GM12878 (cell line): ENCODE measurements around the gene CMTM1. TPM values are rescaled to one million over a fixed set of nuclear protein-coding genes. Genes with fewer than 3 reads are reported as not detected.

Source experiments
- ATAC-seq: fragments of 200-7000 bp; cut with Tn5 transposase; 3 replicates; pipeline ENCODE4 v1.9.1; 2020; ENCODE audit warnings: mild to moderate bottlenecking, moderate library complexity
- BruUV-seq: library from RNA; stranded (reverse); fragments of 400-500 nt; replicated peaks from 2 replicates; lab custom pipeline; 2021; lab: Mats Ljungman, UMichigan
- CTCF ChIA-PET: fragments of 300-600 bp; sonication (Branson Sonifier 250); formaldehyde crosslinking; extraction: SDS; loops from one replicate; lab custom pipeline; 2021; ENCODE audit warnings: inconsistent platforms; lab: Yijun Ruan, JAX
- POLR2A ChIA-PET: fragments of 350-600 bp; formaldehyde crosslinking; extraction: SDS; loops from one replicate; lab custom pipeline; 2021; ENCODE audit warnings: inconsistent platforms; lab: Charles Lee
- RAD21 ChIA-PET: fragments of 300-600 bp; sonication (Branson Sonifier 250); formaldehyde crosslinking; loops from one replicate; lab custom pipeline; 2023; ENCODE audit warnings: antibody characterized with exemption; ENCODE audit not compliant: unreplicated experiment; lab: Charles Lee
- SMC1A ChIA-PET: fragments of 300-600 bp; sonication (Branson Sonifier 250); formaldehyde crosslinking; loops from one replicate; lab custom pipeline; 2023; ENCODE audit not compliant: unreplicated experiment, uncharacterized antibody; lab: Charles Lee
- DNase-seq: peaks from one replicate; pipeline ENCODE4 v3.0.0-alpha.2; 2011; ENCODE audit warnings: low read depth, low spot score
- FAIRE-seq: peaks from 3 replicates; lab custom pipeline; 2011; peaks lifted over from hg19 to GRCh38; lab: Jason Lieb, UNC
- H2AFZ ChIP-seq: 2 replicates; pipeline ENCODE4 v1.6.0; 2011; ENCODE audit warnings: low read depth, low read length, control low read depth; ENCODE audit not compliant: control insufficient read depth
- H3K27ac ChIP-seq: 2 replicates; pipeline ENCODE4 v1.5.1; 2011; ENCODE audit warnings: control low read depth; ENCODE audit not compliant: control insufficient read depth, insufficient read depth
- H3K27me3 ChIP-seq, 2 experiments: replicated peaks in 1 of 2; 2 replicates each; pipeline versions ENCODE4 v1.6.0 to v1.6.1; 2011; ENCODE audit warnings: low read length in 1 of 2; ENCODE audit not compliant: control insufficient read depth in 2 of 2, insufficient read depth in 2 of 2
- H3K36me3 ChIP-seq, 2 experiments: 2 replicates each; pipeline ENCODE4 v1.5.1; 2011; ENCODE audit warnings: low read length in 1 of 2; ENCODE audit not compliant: control insufficient read depth in 2 of 2, insufficient read depth in 2 of 2
- H3K4me1 ChIP-seq: 2 replicates; pipeline ENCODE4 v1.6.1; 2011; ENCODE audit warnings: mild to moderate bottlenecking, low read length, moderate library complexity, mixed read lengths; ENCODE audit not compliant: control insufficient read depth, insufficient read depth
- H3K4me2 ChIP-seq: 2 replicates; pipeline ENCODE4 v1.6.0; 2011; ENCODE audit warnings: control low read depth; ENCODE audit not compliant: control insufficient read depth, insufficient read depth
- H3K4me3 ChIP-seq: fragments of 200-600 bp; sonication (generic); 2 replicates; pipeline ENCODE4 v1.5.1; 2016
- H3K79me2 ChIP-seq: 2 replicates; pipeline ENCODE4 v1.6.0; 2011; ENCODE audit warnings: low read length; ENCODE audit not compliant: control insufficient read depth, insufficient read depth
- H3K9ac ChIP-seq: 2 replicates; pipeline ENCODE4 v1.8.0; 2011; ENCODE audit warnings: low read length, control low read depth, mixed read lengths; ENCODE audit not compliant: control insufficient read depth, insufficient read depth
- H3K9me3 ChIP-seq: replicated peaks from 3 replicates; pipeline ENCODE4 v1.5.1; 2011; ENCODE audit warnings: mild to moderate bottlenecking, low read length; ENCODE audit not compliant: control insufficient read depth, insufficient read depth
- H4K20me1 ChIP-seq: 2 replicates; pipeline ENCODE4 v1.6.0; 2011; ENCODE audit not compliant: control insufficient read depth, insufficient read depth
- ASH2L ChIP-seq: fragments of 300-600, 200-600 bp; sonication (generic); IDR thresholded peaks from 2 replicates; pipeline ENCODE4 v1.6.1; 2017; ENCODE audit warnings: low read depth, mild to moderate bottlenecking, borderline replicate concordance
- HCFC1 ChIP-seq: fragments of 150-350 bp; IDR thresholded peaks from 2 replicates; pipeline ENCODE4 v1.6.1; 2014; ENCODE audit warnings: low read length
- IKZF2 ChIP-seq, 2 experiments: fragments of 450-650 bp; IDR thresholded peaks; 2 replicates each; pipeline ENCODE4 v1.6.1; 2017; ENCODE audit warnings: mild to moderate bottlenecking in 2 of 2, moderate library complexity in 2 of 2
- MYB ChIP-seq: fragments of 150-350 bp; IDR thresholded peaks from 2 replicates; pipeline ENCODE4 v1.6.1; 2014; ENCODE audit warnings: mild to moderate bottlenecking, low read depth, low read length, borderline replicate concordance
- NRF1 ChIP-seq: conservative IDR thresholded peaks from 2 replicates; pipeline ENCODE4 v1.6.1; 2011; ENCODE audit warnings: mild to moderate bottlenecking, low read depth, low read length, improper control_type of control experiment
- POU2F2 ChIP-seq: IDR thresholded peaks from 3 replicates; pipeline ENCODE4 v1.6.1; 2011; ENCODE audit warnings: low read depth, mild to moderate bottlenecking, low read length, borderline replicate concordance
- SMC3 ChIP-seq: IDR thresholded peaks from 2 replicates; pipeline ENCODE4 v1.6.1; 2011; ENCODE audit warnings: low read length, improper control_type of control experiment, borderline replicate concordance
- WGBS: methylation state at CpG from one replicate; pipeline ENCODE4 v1.1.6; 2016; ENCODE audit warnings: low lambda C conversion rate; ENCODE audit not compliant: insufficient replicate concordance, insufficient coverage; ENCODE audit errors: missing lambda C conversion rate; 5-methylcytosine and 5-hydroxymethylcytosine counted together
- in situ Hi-C: fragments of 300-500 bp; cut with MboI; formaldehyde crosslinking; loops from 9 replicates; pipeline ENCODE4 v1.14.3; 2018; ENCODE audit warnings: mixed read lengths
- intact Hi-C: fragments of 100-400 bp; cut with micrococcal nuclease; formaldehyde crosslinking; loops from one replicate; pipeline ENCODE4 v1.14.2; 2022; ENCODE audit not compliant: unreplicated experiment
- polyA plus RNA-seq, 11 experiments: library from polyadenylated mRNA; depleted of rRNA in 4 of 11; unstranded in 6 of 11; stranded (reverse) in 5 of 11; fragments of >200 nt; fragmentation: Nextera tagmentation in 4 of 11; fragmentation: Illumina TruSeq in 1 of 11; extraction: Ambion mirVana in 4 of 11; extraction: Trizol in 1 of 11; gene quantifications; 1 replicate in 1 of 11; 2 replicates in 10 of 11; pipeline versions ENCODE4 v1.2.1 to v1.2.3, GENCODE V29; 2011 to 2016; ENCODE audit warnings: inconsistent platforms in 2 of 11, missing spikeins in 2 of 11, low read depth in 1 of 11
- total RNA-seq, 4 experiments: library from RNA; depleted of rRNA in 3 of 4; stranded (reverse); fragments of >200 nt in 3 of 4; fragmentation: Illumina TruSeq in 1 of 4; extraction: Trizol in 1 of 4; gene quantifications; 2 replicates each; pipeline versions ENCODE4 v1.2.1 to v1.2.3, GENCODE V29; 2013 to 2021
- TF ChIP-seq, protein P1 (sequence below): IDR thresholded peaks from 2 replicates; pipeline ENCODE4 v1.6.1; 2012; ENCODE audit warnings: low read depth, low read length, improper control_type of control experiment
- TF ChIP-seq, protein P2 (sequence below), 3 experiments: IDR thresholded peaks in 2 of 3; conservative IDR thresholded peaks in 1 of 3; 2 replicates each; pipeline ENCODE4 v1.5.1; 2011; ENCODE audit warnings: low read depth in 3 of 3, low read length in 3 of 3, mild to moderate bottlenecking in 3 of 3, control low read depth in 2 of 3, moderate library complexity in 2 of 3, inconsistent platforms in 1 of 3, mixed read lengths in 1 of 3; ENCODE audit not compliant: control insufficient read depth in 2 of 3, insufficient read depth in 1 of 3; ENCODE audit errors: extremely low read depth in 1 of 3
- TF ChIP-seq, protein P3 (sequence below): fragments of 450-650 bp; IDR thresholded peaks from 2 replicates; pipeline ENCODE4 v1.6.1; 2017; ENCODE audit warnings: mild to moderate bottlenecking, low read depth, inconsistent platforms; ENCODE audit not compliant: poor library complexity, severe bottlenecking

CMTM1 gene
- total and polyA plus RNA-seq, 10 of the 15 experiments (the other 5 are each of a cell fraction or from before 2014, with no cell fraction given) = 0.09 to 3.0 (median 1.4) TPM; not detected in 2

DNA sequence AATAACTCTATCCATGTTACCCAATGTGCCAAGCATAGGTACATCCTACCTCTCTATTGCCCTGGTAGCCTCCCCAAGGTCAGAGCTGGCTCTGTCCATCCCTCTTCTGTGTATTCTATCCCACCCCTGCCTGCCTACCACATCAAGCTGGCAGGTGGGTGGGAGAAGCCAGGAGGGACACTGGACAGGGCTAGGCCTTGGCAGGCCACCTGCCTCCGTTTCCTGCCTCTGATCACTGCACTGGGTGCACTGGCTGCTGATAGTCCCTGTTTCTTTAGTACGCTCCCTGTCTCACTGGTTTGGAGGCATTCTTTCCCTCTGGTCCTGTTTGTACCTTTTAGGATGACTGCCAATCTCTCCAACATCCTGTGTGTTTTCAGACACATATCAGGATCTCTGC, 29.0 kb upstream of the CMTM1 start:
- FAIRE-seq = no peak
- H3K4me3 ChIP-seq = no peak overlapping the region
- no TSS peak for BruUV-seq
- POLR2A ChIA-PET = no interaction called here
- H3K4me1 ChIP-seq = peaks cover 9% of the 10 kb centered on the region
- H3K79me2 ChIP-seq = no peaks in the 10 kb centered on the region
- no peaks in the 10 kb centered on the region for H3K36me3 ChIP-seq
- no peak overlapping the region for H2AFZ ChIP-seq
- H3K4me2 ChIP-seq = no peak overlapping the region
- in situ Hi-C loops (loop anchor here (25.0 kb wide), 1 partner anchor 500 kb away; the partner anchor contains the start of gene CBFB), intact Hi-C loops (no loop called here)
- RAD21 ChIA-PET = no interaction called here
- H3K27me3 ChIP-seq = peaks cover 0 to 3% of the 10 kb centered on the region in 2 experiments; a peak in 2 of 4 replicates
- no peak overlapping the region for H3K9ac ChIP-seq
- no peak for ATAC-seq
- DNase-seq = no peak
- H4K20me1 ChIP-seq = no peaks in the 10 kb centered on the region
- 52% methylated on average over 2 of the region's 2 CpGs for WGBS
- CTCF ChIA-PET = interaction anchor here (1.1 to 1.4 kb wide), 2 partner anchors 25 to 71 kb away, joined by 3 read pairs; no protein-coding TSS in a partner anchor
- H3K9me3 ChIP-seq = no peaks in the 10 kb centered on the region
- H3K27ac ChIP-seq = no peak overlapping the region
- TF ChIP-seq POU2F2 (no peak), IKZF2 (IDR thresholded peaks at IDR 0.05) (no peak)
- TF ChIP-seq, protein P1, sequence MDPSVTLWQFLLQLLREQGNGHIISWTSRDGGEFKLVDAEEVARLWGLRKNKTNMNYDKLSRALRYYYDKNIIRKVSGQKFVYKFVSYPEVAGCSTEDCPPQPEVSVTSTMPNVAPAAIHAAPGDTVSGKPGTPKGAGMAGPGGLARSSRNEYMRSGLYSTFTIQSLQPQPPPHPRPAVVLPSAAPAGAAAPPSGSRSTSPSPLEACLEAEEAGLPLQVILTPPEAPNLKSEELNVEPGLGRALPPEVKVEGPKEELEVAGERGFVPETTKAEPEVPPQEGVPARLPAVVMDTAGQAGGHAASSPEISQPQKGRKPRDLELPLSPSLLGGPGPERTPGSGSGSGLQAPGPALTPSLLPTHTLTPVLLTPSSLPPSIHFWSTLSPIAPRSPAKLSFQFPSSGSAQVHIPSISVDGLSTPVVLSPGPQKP = no peak
- SMC1A ChIA-PET = no interaction called here

DNA sequence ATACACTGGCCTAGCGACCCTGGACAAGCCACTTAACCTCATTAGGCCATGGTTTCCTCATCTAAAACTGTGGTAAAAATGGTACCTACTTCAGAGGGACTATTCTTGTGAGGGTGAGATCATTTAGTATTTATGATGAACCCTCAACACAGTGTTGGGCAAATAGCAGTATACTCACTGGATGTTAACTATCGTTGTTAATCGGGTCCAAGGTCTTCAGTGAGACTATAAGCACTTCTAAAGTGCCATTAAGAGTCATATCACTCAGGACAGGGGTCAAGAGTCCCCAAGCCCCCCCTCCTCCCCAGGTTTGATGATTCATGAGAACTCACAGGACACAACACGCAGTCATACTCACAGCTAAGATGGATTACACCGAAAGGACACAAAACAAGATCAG, 27.3 kb upstream of the CMTM1 start:
- FAIRE-seq = no peak
- DNase-seq = no peak
- no peak overlapping the region for H3K4me2 ChIP-seq
- H3K36me3 ChIP-seq = no peaks in the 10 kb centered on the region
- POLR2A ChIA-PET = interaction anchor here (1.9 kb wide), 1 partner anchor 17 kb away, joined by 6 read pairs; no protein-coding TSS in a partner anchor
- H3K9me3 ChIP-seq = no peaks in the 10 kb centered on the region
- H3K4me1 ChIP-seq = peaks cover 9% of the 10 kb centered on the region
- WGBS = 91% methylated on average over 5 of the region's 5 CpGs
- no peak overlapping the region for H3K9ac ChIP-seq
- RAD21 ChIA-PET = interaction anchor here (1.5 to 1.6 kb wide), 4 partner anchors 14 to 24 kb away, joined by 4 to 6 read pairs (median 4); no protein-coding TSS in a partner anchor
- ATAC-seq = no peak
- no peaks in the 10 kb centered on the region for H3K79me2 ChIP-seq
- no peak overlapping the region for H3K27ac ChIP-seq
- no peak overlapping the region for H3K4me3 ChIP-seq
- no peak overlapping the region for H2AFZ ChIP-seq
- in situ Hi-C loops = loop anchor here (25.0 kb wide), 1 partner anchor 498 kb away; the partner anchor contains the start of gene CBFB
- intact Hi-C loops = loop anchor here (2.0 kb wide), 1 partner anchor 14 kb away; no protein-coding TSS in a partner anchor
- no TSS peak for BruUV-seq
- H3K27me3 ChIP-seq = peaks cover 0 to 3% of the 10 kb centered on the region in 2 experiments; a peak in 2 of 4 replicates
- no peaks in the 10 kb centered on the region for H4K20me1 ChIP-seq
- CTCF ChIA-PET = interaction anchor here (0.6 to 3.6 kb wide), 5 partner anchors 9 to 17 kb away, joined by 3 to 11 read pairs (median 3); no protein-coding TSS in a partner anchor
- SMC1A ChIA-PET = interaction anchor here (1.2 to 5.3 kb wide), 3 partner anchors 14 to 21 kb away, joined by 5 to 19 read pairs (median 8); no protein-coding TSS in a partner anchor
- TF ChIP-seq, protein P2, sequence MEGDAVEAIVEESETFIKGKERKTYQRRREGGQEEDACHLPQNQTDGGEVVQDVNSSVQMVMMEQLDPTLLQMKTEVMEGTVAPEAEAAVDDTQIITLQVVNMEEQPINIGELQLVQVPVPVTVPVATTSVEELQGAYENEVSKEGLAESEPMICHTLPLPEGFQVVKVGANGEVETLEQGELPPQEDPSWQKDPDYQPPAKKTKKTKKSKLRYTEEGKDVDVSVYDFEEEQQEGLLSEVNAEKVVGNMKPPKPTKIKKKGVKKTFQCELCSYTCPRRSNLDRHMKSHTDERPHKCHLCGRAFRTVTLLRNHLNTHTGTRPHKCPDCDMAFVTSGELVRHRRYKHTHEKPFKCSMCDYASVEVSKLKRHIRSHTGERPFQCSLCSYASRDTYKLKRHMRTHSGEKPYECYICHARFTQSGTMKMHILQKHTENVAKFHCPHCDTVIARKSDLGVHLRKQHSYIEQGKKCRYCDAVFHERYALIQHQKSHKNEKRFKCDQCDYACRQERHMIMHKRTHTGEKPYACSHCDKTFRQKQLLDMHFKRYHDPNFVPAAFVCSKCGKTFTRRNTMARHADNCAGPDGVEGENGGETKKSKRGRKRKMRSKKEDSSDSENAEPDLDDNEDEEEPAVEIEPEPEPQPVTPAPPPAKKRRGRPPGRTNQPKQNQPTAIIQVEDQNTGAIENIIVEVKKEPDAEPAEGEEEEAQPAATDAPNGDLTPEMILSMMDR (IDR thresholded peaks at IDR 0.05 in 2 of 3, conservative IDR thresholded peaks at IDR 0.05 in 1 of 3; ENCODE audit: control insufficient read depth in 2 of 3, extremely low read depth in 1 of 3, insufficient read depth in 1 of 3, low read depth in 3 of 3, low read length in 3 of 3) = no peak
- TF ChIP-seq NRF1 = no peak
- TF ChIP-seq HCFC1 = no peak
- TF ChIP-seq ASH2L = no peak
- no peak for TF ChIP-seq SMC3
- no peak for TF ChIP-seq MYB
- TF ChIP-seq, protein P3, sequence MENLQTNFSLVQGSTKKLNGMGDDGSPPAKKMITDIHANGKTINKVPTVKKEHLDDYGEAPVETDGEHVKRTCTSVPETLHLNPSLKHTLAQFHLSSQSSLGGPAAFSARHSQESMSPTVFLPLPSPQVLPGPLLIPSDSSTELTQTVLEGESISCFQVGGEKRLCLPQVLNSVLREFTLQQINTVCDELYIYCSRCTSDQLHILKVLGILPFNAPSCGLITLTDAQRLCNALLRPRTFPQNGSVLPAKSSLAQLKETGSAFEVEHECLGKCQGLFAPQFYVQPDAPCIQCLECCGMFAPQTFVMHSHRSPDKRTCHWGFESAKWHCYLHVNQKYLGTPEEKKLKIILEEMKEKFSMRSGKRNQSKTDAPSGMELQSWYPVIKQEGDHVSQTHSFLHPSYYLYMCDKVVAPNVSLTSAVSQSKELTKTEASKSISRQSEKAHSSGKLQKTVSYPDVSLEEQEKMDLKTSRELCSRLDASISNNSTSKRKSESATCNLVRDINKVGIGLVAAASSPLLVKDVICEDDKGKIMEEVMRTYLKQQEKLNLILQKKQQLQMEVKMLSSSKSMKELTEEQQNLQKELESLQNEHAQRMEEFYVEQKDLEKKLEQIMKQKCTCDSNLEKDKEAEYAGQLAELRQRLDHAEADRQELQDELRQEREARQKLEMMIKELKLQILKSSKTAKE = no peak
